SHP77 treated with DMSO at 0.1 percent for 48 hours (cell line): ENCODE results near the gene VTCN1.

Source experiments
- DNase-seq: peaks from one replicate; lab custom pipeline; 2025; lab: John Stamatoyannopoulos, UW

VTCN1 gene

DNA sequence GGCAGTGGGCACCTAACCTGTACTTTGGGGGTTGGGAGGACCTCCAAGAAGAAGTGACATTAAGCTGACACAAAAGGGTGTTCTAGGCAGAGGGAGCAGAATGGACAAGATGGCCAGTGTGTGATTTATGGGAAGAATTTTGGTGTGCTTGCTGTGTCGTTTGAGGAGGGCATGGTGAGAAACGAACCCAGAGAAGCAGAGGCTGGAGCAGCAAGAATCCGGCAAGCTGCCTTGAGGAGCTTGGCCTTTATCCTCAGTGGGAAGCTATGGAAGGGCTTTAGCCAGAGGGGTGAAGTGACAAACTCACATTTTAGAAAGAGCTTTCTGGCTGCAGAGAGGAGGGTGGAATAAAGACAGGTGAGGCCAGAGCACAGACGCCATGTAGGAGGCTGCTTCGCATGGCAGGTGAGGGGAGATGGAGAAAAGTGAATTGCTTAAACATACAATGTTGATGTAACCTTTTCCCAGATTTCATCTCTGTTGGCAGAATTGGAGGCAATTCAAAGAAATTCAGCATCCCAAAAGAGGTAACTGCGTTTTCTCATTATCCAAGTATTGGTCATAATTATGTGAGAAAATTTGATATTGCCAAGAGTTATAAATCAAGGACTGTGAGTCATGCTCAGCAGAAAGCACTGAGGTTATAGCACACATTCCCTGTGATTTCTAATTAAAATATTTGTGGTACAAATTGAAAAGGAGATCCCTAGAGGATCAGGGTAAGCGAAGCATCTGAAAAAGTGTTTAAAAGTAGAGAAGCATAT lies 115.7 kb downstream of the VTCN1 start:
- DNase-seq, result no peak

DNA sequence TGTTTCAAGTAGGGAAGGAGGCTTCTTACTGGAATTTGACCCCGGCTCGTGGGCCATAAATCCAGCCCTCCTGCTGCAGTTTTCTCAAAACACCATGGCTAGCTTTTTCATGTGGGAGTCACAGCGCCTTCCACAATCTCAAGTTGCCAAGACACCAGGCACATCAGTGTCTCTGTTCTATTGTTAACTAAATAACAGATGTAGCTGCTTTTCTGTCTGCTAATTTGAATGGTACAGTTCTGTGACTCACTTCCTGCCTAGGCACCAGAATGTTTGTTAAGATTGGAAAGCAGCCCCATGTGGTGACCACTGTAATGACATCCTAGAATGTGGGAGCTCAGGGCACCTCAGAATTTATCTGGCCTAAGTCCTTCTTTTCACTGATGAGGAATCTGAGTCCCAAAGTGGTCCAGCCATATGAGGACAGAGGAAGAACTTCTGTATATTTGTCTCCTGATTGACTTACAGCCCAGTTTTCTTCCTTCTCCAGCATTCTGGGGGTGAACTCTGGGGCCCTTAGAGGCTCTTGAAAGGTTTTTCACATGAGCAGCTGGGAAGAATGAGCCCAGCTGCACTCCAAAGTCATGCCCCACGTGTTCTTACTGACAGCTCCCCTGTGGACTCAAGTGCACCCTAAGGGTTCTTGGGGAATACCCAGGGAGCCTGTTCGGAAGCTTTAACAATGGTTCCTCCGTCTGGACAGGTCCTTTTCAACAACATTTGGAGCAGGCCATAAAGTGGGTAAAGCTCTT lies 116.7 kb downstream of the VTCN1 start:
- no peak for DNase-seq
